HG03460 (cell line): ENCODE measurements around the gene BICC1.
"Not testable (repeated sequence)": the region's sequence is repeated elsewhere in the genome, so short reads cannot be mapped to it uniquely, and the experiment has no call there.

Source experiments
- ATAC-seq: cut with Tn5 transposase; IDR thresholded peaks from one replicate; pipeline ENCODE4 v1.9.1; 2021; ENCODE audit not compliant: unreplicated experiment

The BICC1 gene

GRCh38 chr10:58844680-58845079 lies 332.0 kb downstream of the BICC1 start:
- ATAC-seq, result no peak

GRCh38 chr10:58846856-58847255 lies 334.2 kb downstream of the BICC1 start:
- no peak for ATAC-seq

- ATAC-seq, result no peak
These were observed 338.9 kb downstream of the BICC1 start for GRCh38 chr10:58851606-58852005.

GRCh38 chr10:58853668-58854067 lies 341.0 kb downstream of the BICC1 start:
- no peak for ATAC-seq

- no peak for ATAC-seq
These were observed 342.1 kb downstream of the BICC1 start for GRCh38 chr10:58854811-58855210.

GRCh38 chr10:58856508-58857240 lies 344.0 kb downstream of the BICC1 start:
- no peak for ATAC-seq

- ATAC-seq, result no peak
These were observed 344.7 kb downstream of the BICC1 start for GRCh38 chr10:58857251-58857805.

GRCh38 chr10:58858123-58858522 lies 345.5 kb downstream of the BICC1 start:
- ATAC-seq, result not testable (repeated sequence)

GRCh38 chr10:58859526-58859925 lies 346.9 kb downstream of the BICC1 start:
- ATAC-seq, result no peak

- peak; percentile 71 for ATAC-seq
These were observed 355.0 kb downstream of the BICC1 start for GRCh38 chr10:58867683-58868082.

GRCh38 chr10:58868736-58869435 lies 356.2 kb downstream of the BICC1 start:
- no peak for ATAC-seq

GRCh38 chr10:58870070-58870469 lies 357.4 kb downstream of the BICC1 start:
- ATAC-seq, result no peak

- no peak for ATAC-seq
These were observed 360.5 kb downstream of the BICC1 start for GRCh38 chr10:58873161-58873560.
